Tracheal epithelial cell (primary cell): Measurements from ENCODE around the gene OR9I1. TPM values are rescaled to one million over a fixed set of nuclear protein-coding genes. Genes with fewer than 3 reads are reported as not detected.

Experiments used
- total RNA-seq: library from RNA; depleted of rRNA; stranded (reverse); fragments of >200 nt; gene quantifications from 2 replicates; pipeline ENCODE4 v1.2.1, GENCODE V29; 2014

The OR9I1 gene, protein sequence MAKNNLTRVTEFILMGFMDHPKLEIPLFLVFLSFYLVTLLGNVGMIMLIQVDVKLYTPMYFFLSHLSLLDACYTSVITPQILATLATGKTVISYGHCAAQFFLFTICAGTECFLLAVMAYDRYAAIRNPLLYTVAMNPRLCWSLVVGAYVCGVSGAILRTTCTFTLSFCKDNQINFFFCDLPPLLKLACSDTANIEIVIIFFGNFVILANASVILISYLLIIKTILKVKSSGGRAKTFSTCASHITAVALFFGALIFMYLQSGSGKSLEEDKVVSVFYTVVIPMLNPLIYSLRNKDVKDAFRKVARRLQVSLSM
- total RNA-seq, result not detected in 2 replicates

DNA sequence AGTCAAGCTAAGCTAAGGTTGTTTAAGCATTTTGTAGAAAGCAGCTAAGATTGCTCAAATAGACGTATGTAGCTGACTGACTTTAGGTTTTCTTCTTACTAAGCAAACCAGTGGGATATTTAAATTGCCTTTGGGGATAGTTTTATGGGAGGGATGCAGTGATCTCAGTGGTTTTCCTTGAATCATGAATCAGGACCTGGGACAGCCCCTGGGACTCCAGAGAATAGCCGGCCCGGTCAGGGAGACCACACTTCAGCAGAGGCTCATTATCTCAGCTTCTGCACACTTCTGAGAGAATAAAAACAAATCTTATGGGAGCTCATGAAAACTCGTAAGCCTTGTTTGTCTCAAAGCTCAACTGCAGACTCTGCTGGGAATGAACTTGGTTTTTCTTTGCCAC is at the start of gene OR9I1:
Gene OR9I1 (minus strand): TSS at position 62 of the 400 bp plus-strand sequence. CDS start 6,086 bp downstream, outside the sequence.

Other genes with a start within 250 kb of the OR9I1 start
- not detected in 2 replicates for gene OR9Q1, start 101.6 kb downstream of the OR9I1 start, total RNA-seq
- not detected in 2 replicates for gene OR6Q1, start 94.6 kb downstream of the OR9I1 start, total RNA-seq
- not detected in 2 replicates for gene OR9Q2, start 63.5 kb upstream of the OR9I1 start, total RNA-seq
- gene OR1S2, start 78.6 kb upstream of the OR9I1 start, total RNA-seq, result not detected in 2 replicates
- gene OR1S1, start 87.2 kb upstream of the OR9I1 start, total RNA-seq, result not detected in 2 replicates
- not detected in 2 replicates for gene OR10Q1, start 103.4 kb upstream of the OR9I1 start, total RNA-seq
- gene OR10W1, start 142.7 kb upstream of the OR9I1 start, total RNA-seq, result not detected in 2 replicates
- gene OR5B17, start 233.5 kb upstream of the OR9I1 start, total RNA-seq, result not detected in 2 replicates